Adrenal gland (tissue), 12 donors: ENCODE measurements around the gene REPS2. TPM values are rescaled to one million over a fixed set of nuclear protein-coding genes. Genes with fewer than 3 reads are reported as not detected.

Experiments
- DNase-seq, 7 donors: peaks; one replicate each; pipeline ENCODE4 v3.0.0-alpha.2; 2019 to 2020
- H3K27ac ChIP-seq, 5 donors: fragments of 200-600 bp; sonication (generic) in 4 of 5; 1 replicate in 3 of 5; 2 replicates in 2 of 5; pipeline versions ENCODE4 v1.5.1 to v1.8.0; 2016 to 2020; ENCODE audit warnings: mild to moderate bottlenecking in 1 of 5
- H3K27me3 ChIP-seq: fragments of 200-600 bp; 2 replicates; pipeline ENCODE4 v1.8.0; 2021
- H3K36me3 ChIP-seq, 2 donors: fragments of 200-600 bp; replicated peaks in 1 of 2; 1 replicate in 1 of 2; 2 replicates in 1 of 2; pipeline versions ENCODE4 v1.5.1 to v1.8.0; 2018 to 2022
- H3K4me1 ChIP-seq, 2 donors: fragments of 200-600 bp; replicated peaks in 1 of 2; 1 replicate in 1 of 2; 2 replicates in 1 of 2; pipeline versions ENCODE4 v1.5.1 to v1.8.0; 2018 to 2021
- H3K4me3 ChIP-seq, 4 donors: fragments of 200-600 bp; sonication (generic) in 3 of 4; one replicate each; pipeline ENCODE4 v1.5.1; 2016 to 2018
- H3K9me3 ChIP-seq, 3 donors: fragments of 200-600 bp; sonication (generic) in 1 of 3; replicated peaks in 1 of 3; 1 replicate in 2 of 3; 2 replicates in 1 of 3; pipeline versions ENCODE4 v1.5.1 to v1.8.0; 2016 to 2021
- CTCF ChIP-seq, 6 experiments: fragments of 450-650 bp in 4 of 6; fragments of 200-600 bp in 2 of 6; sonication (generic) in 1 of 6; IDR thresholded peaks; 1 replicate in 5 of 6; 2 replicates in 1 of 6; pipeline versions ENCODE4 v1.5.1 to v1.8.0; 2016 to 2021; ENCODE audit warnings: antibody characterized with exemption in 6 of 6, mild to moderate bottlenecking in 2 of 6, moderate library complexity in 1 of 6
- POLR2A ChIP-seq, 2 donors: fragments of 450-650 bp; IDR thresholded peaks; one replicate each; pipeline ENCODE4 v1.6.1; 2017; ENCODE audit warnings: antibody characterized with exemption in 2 of 2, mild to moderate bottlenecking in 2 of 2, moderate library complexity in 1 of 2
- WGBS, 4 donors: extraction: QIAGEN DNeasy Blood & Tissue Kit in 2 of 4; methylation state at CpG; one replicate each; pipeline versions ENCODE4 v1.1.5 to v1.1.7; 2013 to 2017; 5-methylcytosine and 5-hydroxymethylcytosine counted together
- intact Hi-C, 2 donors: fragments of 100-400 bp; cut with DNase I; formaldehyde crosslinking; loops; one replicate each; pipeline versions ENCODE4 v1.14.1 to v1.15.0; 2022 to 2023
- polyA plus RNA-seq, 3 donors: library from polyadenylated mRNA; stranded (reverse); fragments of 200-250 nt in 2 of 3; fragments of 350-450 nt in 1 of 3; fragmentation: Illumina TruSeq in 1 of 3; extraction: RNeasy Lipid Tissue Mini Kit (QIAGEN cat#74804) in 1 of 3; gene quantifications; one replicate each; pipeline ENCODE4 v1.2.3, GENCODE V29; 2013 to 2014
- total RNA-seq, 9 donors: library from RNA; depleted of rRNA in 4 of 9; stranded (reverse); fragments of >200 nt in 4 of 9; fragments of 120-200 nt in 1 of 9; fragmentation: NEBNext Ultra II Directional in 1 of 9; extraction: Animal tissue kit (Norgen Biotek cat#: 25700) in 1 of 9; gene quantifications; one replicate each; pipeline versions ENCODE4 v1.1.0 to v1.2.4, GENCODE V29; 2013 to 2023
- donor health status: healthy with polysubstance abuse.
- donor health status: Bipolar disorder and iron deficiency.
- donor health status: DM: yes; HTN: yes; CAD: no.
- donor health status: DM: no; HTN: no; CAD: no.
- donor health status: DM: no; HTN: no; CAD: no.
- donor health status: DM: yes; HTN: yes; CAD: no.

The REPS2 gene
- total and polyA plus RNA-seq, 12 donors: 13.9 to 87.0 (median 41.3) TPM

- no peak for TF ChIP-seq POLR2A (IDR thresholded peaks at IDR 0.05)
- no peak for TF ChIP-seq CTCF (IDR thresholded peaks at IDR 0.05)
- WGBS, 4 donors: 41 to 56% (median 48%) methylated on average over 2 to 3 of the region's 3 CpGs
- Histone ChIP-seq H3K27ac (peak overlapping the region in 3 of 5 donors; percentile 27 to 74 (median 61)), H3K4me3 (no peak overlapping the region), H3K4me1 (peaks cover 4 to 6% of the 10 kb centered on the region in 2 donors), H3K9me3 (no peaks in the 10 kb centered on the region), H3K27me3 (peaks cover 5% of the 10 kb centered on the region), H3K36me3 (no peaks in the 10 kb centered on the region)
- no peak for DNase-seq
- intact Hi-C loops: no loop called here
Measured at GRCh38 chrX:16931371-16931770, 15.1 kb upstream of the REPS2 start.

- Histone ChIP-seq H3K27ac (peak overlapping the region in 4 of 5 donors; percentile 27 to 74 (median 54)), H3K9me3 (no peaks in the 10 kb centered on the region), H3K27me3 (peaks cover 5% of the 10 kb centered on the region), H3K4me3 (no peak overlapping the region), H3K36me3 (no peaks in the 10 kb centered on the region), H3K4me1 (peaks cover 4 to 6% of the 10 kb centered on the region in 2 donors)
- WGBS, 4 donors: 56 to 70% (median 62%) methylated on average over 3 of the region's 3 CpGs
- no peak for TF ChIP-seq POLR2A (IDR thresholded peaks at IDR 0.05)
- no peak for TF ChIP-seq CTCF (IDR thresholded peaks at IDR 0.05)
- no peak for DNase-seq
- intact Hi-C loops: no loop called here
Measured at GRCh38 chrX:16931855-16932575, 14.4 kb upstream of the REPS2 start.

GRCh38 chrX:16934185-16934584 is 12.3 kb upstream of the REPS2 start:
- peaks cover 4 to 6% of the 10 kb centered on the region in 2 donors for H3K4me1 ChIP-seq
- peaks cover 0 to under 1% (median 0%) of the 10 kb centered on the region in 3 donors for H3K9me3 ChIP-seq
- no peaks in the 10 kb centered on the region for H3K27me3 ChIP-seq
- TF ChIP-seq POLR2A (IDR thresholded peaks at IDR 0.05) (no peak), CTCF (IDR thresholded peaks at IDR 0.05) (no peak)
- no peak overlapping the region for H3K27ac ChIP-seq
- no peak for DNase-seq
- no peak overlapping the region for H3K4me3 ChIP-seq
- no peaks in the 10 kb centered on the region for H3K36me3 ChIP-seq
- 75 to 94% (median 92%) methylated on average over 3 of the region's 3 CpGs for WGBS, 4 donors
- intact Hi-C loops: no loop called here

GRCh38 chrX:16946971-16947562 is 609 bp downstream of the REPS2 start:
- no peaks in the 10 kb centered on the region for H3K27me3 ChIP-seq
- TF ChIP-seq POLR2A (IDR thresholded peaks at IDR 0.05) (no peak), CTCF (IDR thresholded peaks at IDR 0.05) (no peak)
- H3K27ac ChIP-seq: peak overlapping the region in 2 of 5 donors; percentile 60 to 77

More at GRCh38 chrX:16946971-16947562, 609 bp downstream of the REPS2 start:
- Histone ChIP-seq H3K4me3 (peak overlapping the region in 3 of 4 donors; percentile 11 to 74 (median 35)), H3K4me1 (no peaks in the 10 kb centered on the region), H3K36me3 (no peaks in the 10 kb centered on the region), H3K9me3 (no peaks in the 10 kb centered on the region)
- peak; percentile 18 to 53 (median 28) for DNase-seq
- WGBS, 4 donors: 1 to 52% (median 28%) methylated on average over 11 to 32 of the region's 43 CpGs; no CpG with 5 or more reads in 1 of the 4 donors
- intact Hi-C loops: no loop called here
